Measurements from ENCODE around the gene ZNF823. TPM values are rescaled to one million over a fixed set of nuclear protein-coding genes. Genes with fewer than 3 reads are reported as not detected.
A peak's percentile ranks its signal among the peaks of the same experiment; 100 is the strongest.

The ZNF823 gene
- polyA plus RNA-seq, 1 of the 3 experiments (the other 2 are of a cell fraction): 1.5 TPM

- no peak for TF ChIP-seq CTCF (IDR thresholded peaks at IDR 0.05)
Observed at GRCh38 chr19:11697284-11697855, 41.4 kb downstream of the ZNF823 start (continued).

GRCh38 chr19:11694533-11695439, 44.0 kb downstream of the ZNF823 start:
- Histone ChIP-seq H3K79me2 (ENCODE audit: insufficient read depth) (no peaks in the 10 kb centered on the region), H3K9me3 (no peaks in the 10 kb centered on the region), H3K9me2 (no peaks in the 10 kb centered on the region), H3K9ac (peak overlapping the region; percentile 69; the same call in 1 of the 2 replicates), H4K20me1 (ENCODE audit: insufficient read depth) (no peaks in the 10 kb centered on the region), H3K4me3 (ENCODE audit: low read depth in 2 of 2, low read length in 1 of 2) (peak overlapping the region; percentile 71 to 89), H3K27ac (ENCODE audit: low read depth in 2 of 2, low read length in 1 of 2) (peak overlapping the region; percentile 31 to 65; a peak in 3 of 4 replicates), H3K27me3 (ENCODE audit: insufficient read depth) (no peaks in the 10 kb centered on the region), H3K4me2 (peak overlapping the region; percentile 94), H3F3A (replicated peaks; ENCODE audit: insufficient read depth) (peaks cover 3% of the 10 kb centered on the region), H3K4me1 (ENCODE audit: control insufficient read depth in 1 of 2, insufficient read depth in 2 of 2, low read depth in 1 of 2, low read length in 1 of 2) (peaks cover 0 to 3% of the 10 kb centered on the region in 2 experiments; a peak in 2 of 4 replicates), H3K36me3 (replicated peaks in 1 of 2; ENCODE audit: control insufficient read depth in 1 of 2, insufficient read depth in 2 of 2, low read length in 1 of 2) (no peaks in the 10 kb centered on the region), H2AFZ (ENCODE audit: low read depth) (peak overlapping the region; percentile 98)
- peak; percentile 95 for DNase-seq
- POLR2A ChIA-PET: interaction anchor here (1.0 to 2.0 kb wide), 2 partner anchors 41 to 72 kb away, joined by 3 to 7 read pairs; partner anchors contain the start of gene ZNF441
- peak; percentile 97 for TF ChIP-seq MXI1 (IDR thresholded peaks at IDR 0.05; ENCODE audit: low read depth, low read length)
- TF ChIP-seq ZBTB33 (IDR thresholded peaks at IDR 0.05; ENCODE audit: borderline replicate concordance, low read depth): no peak
- peak; percentile 67; the same call in 1 of the 2 replicates for TF ChIP-seq RFX5 (IDR thresholded peaks at IDR 0.05; ENCODE audit: low read length)
- peak; percentile 64; the same call in 1 of the 2 replicates for TF ChIP-seq POLR2AphosphoS5 (IDR thresholded peaks at IDR 0.05; ENCODE audit: low read depth, low read length)
- TF ChIP-seq CHD2 (IDR thresholded peaks at IDR 0.05; ENCODE audit: low read length, partially characterized antibody): peak; percentile 68
- peak; percentile 80; the same call in 1 of the 2 replicates for TF ChIP-seq SIN3A (IDR thresholded peaks at IDR 0.05; ENCODE audit: borderline replicate concordance, low read depth, low read length)
- 0 out of 2 replicates have a peak, but pooled peaks have one; percentile 45 for TF ChIP-seq MAX (IDR thresholded peaks at IDR 0.05; ENCODE audit: low read depth)
- TF ChIP-seq PBX3 (IDR thresholded peaks at IDR 0.05): peak; percentile 97
- no peak for TF ChIP-seq NRF1 (IDR thresholded peaks at IDR 0.05; ENCODE audit: low read depth, low read length)
- CTCF ChIA-PET: interaction anchor here (0.9 to 1.3 kb wide), 6 partner anchors 41 to 294 kb away, joined by 3 to 5 read pairs (median 4); partner anchors contain the start of genes ZNF441, ZNF491 and ZNF823
- 11% methylated on average over 25 of the region's 61 CpGs for WGBS (ENCODE audit: low lambda C conversion rate)
